Measurements from ENCODE around the gene ELOVL2.

DNA sequence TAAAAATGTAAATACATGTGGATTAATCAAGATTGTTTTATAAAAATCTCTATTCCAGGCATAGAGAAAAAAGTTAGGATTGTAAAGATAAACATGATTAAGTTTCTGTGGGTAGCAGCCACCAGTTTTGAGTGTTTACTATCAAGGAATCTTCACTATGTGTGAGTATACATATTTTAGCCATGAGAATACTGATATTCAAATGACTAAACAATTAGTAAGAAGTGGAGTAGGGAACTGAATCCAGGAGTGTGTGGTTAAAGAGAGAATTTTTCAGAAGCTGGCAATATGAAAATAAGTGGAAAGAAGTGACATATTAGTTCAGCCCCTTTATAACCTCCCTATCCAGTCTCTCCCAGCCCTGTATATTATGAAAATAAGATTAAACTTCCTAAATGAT, 10.3 kb downstream of the ELOVL2 start:
- TF ChIP-seq POLR2A (IDR thresholded peaks at IDR 0.05): no peak
- TF ChIP-seq, protein P1, sequence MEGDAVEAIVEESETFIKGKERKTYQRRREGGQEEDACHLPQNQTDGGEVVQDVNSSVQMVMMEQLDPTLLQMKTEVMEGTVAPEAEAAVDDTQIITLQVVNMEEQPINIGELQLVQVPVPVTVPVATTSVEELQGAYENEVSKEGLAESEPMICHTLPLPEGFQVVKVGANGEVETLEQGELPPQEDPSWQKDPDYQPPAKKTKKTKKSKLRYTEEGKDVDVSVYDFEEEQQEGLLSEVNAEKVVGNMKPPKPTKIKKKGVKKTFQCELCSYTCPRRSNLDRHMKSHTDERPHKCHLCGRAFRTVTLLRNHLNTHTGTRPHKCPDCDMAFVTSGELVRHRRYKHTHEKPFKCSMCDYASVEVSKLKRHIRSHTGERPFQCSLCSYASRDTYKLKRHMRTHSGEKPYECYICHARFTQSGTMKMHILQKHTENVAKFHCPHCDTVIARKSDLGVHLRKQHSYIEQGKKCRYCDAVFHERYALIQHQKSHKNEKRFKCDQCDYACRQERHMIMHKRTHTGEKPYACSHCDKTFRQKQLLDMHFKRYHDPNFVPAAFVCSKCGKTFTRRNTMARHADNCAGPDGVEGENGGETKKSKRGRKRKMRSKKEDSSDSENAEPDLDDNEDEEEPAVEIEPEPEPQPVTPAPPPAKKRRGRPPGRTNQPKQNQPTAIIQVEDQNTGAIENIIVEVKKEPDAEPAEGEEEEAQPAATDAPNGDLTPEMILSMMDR (IDR thresholded peaks at IDR 0.05): no peak
- TF ChIP-seq POLR2AphosphoS5 (IDR thresholded peaks at IDR 0.05): no peak
- TF ChIP-seq EP300 (IDR thresholded peaks at IDR 0.05): no peak
